Measurements from ENCODE around the gene JPT1.
"Not testable (repeated sequence)": the region's sequence is repeated elsewhere in the genome, so short reads cannot be mapped to it uniquely, and the experiment has no call there.

Gene JPT1

GRCh38 chr17:75128694-75129505, 25.4 kb downstream of the JPT1 start:
- no peak overlapping the region for H3K27ac ChIP-seq (ENCODE audit: low read depth, low read length)
- peaks cover 24% of the 10 kb centered on the region for H3K4me1 ChIP-seq (ENCODE audit: control insufficient read depth, low read length)

GRCh38 chr17:75127936-75128335, 26.4 kb downstream of the JPT1 start:
- not testable (repeated sequence) for H3K9me3 ChIP-seq (ENCODE audit: control insufficient read depth, insufficient read depth, low read length); H3K4me2 ChIP-seq (ENCODE audit: low read length); H3K27ac ChIP-seq (ENCODE audit: low read depth, low read length); H3K4me3 ChIP-seq (ENCODE audit: low read length); H3K27me3 ChIP-seq (ENCODE audit: control insufficient read depth, low read length); H4K20me1 ChIP-seq (ENCODE audit: control insufficient read depth, insufficient read depth, low read depth, low read length); H3K9me2 ChIP-seq (replicated peaks; ENCODE audit: control insufficient read depth, low read length)
- peaks cover 20% of the 10 kb centered on the region for H3K36me3 ChIP-seq (ENCODE audit: control insufficient read depth, low read length)
- H3F3A ChIP-seq (ENCODE audit: control insufficient read depth, insufficient read depth): peaks cover 10% of the 10 kb centered on the region
- H3K79me2 ChIP-seq (ENCODE audit: control insufficient read depth, low read length): peaks cover 21% of the 10 kb centered on the region
- peaks cover 24% of the 10 kb centered on the region for H3K4me1 ChIP-seq (ENCODE audit: control insufficient read depth, low read length)

More at GRCh38 chr17:75128694-75129505, 25.4 kb downstream of the JPT1 start:
- no peaks in the 10 kb centered on the region for H3K27me3 ChIP-seq (ENCODE audit: control insufficient read depth, low read length)
- no peaks in the 10 kb centered on the region for H4K20me1 ChIP-seq (ENCODE audit: control insufficient read depth, insufficient read depth, low read depth, low read length)
- H3F3A ChIP-seq (ENCODE audit: control insufficient read depth, insufficient read depth): peaks cover 12% of the 10 kb centered on the region
- peaks cover 21% of the 10 kb centered on the region for H3K79me2 ChIP-seq (ENCODE audit: control insufficient read depth, low read length)
- no peaks in the 10 kb centered on the region for H3K9me3 ChIP-seq (ENCODE audit: control insufficient read depth, insufficient read depth, low read length)
- peaks cover 20% of the 10 kb centered on the region for H3K36me3 ChIP-seq (ENCODE audit: control insufficient read depth, low read length)
- H3K9me2 ChIP-seq (replicated peaks; ENCODE audit: control insufficient read depth, low read length): no peaks in the 10 kb centered on the region
- no peak overlapping the region for H3K4me3 ChIP-seq (ENCODE audit: low read length)
- no peak overlapping the region for H3K4me2 ChIP-seq (ENCODE audit: low read length)
- TF ChIP-seq EZH2phosphoT487 (IDR thresholded peaks at IDR 0.05; ENCODE audit: borderline replicate concordance, low read length) (no peak), CTCF (IDR thresholded peaks at IDR 0.05; ENCODE audit: low read depth, low read length, poor library complexity, severe bottlenecking) (no peak)

GRCh38 chr17:75126954-75127353, 27.4 kb downstream of the JPT1 start:
- no peak overlapping the region for H3K4me2 ChIP-seq (ENCODE audit: low read length)
- no peak overlapping the region for H3K4me3 ChIP-seq (ENCODE audit: low read length)
- H3F3A ChIP-seq (ENCODE audit: control insufficient read depth, insufficient read depth): peaks cover 5% of the 10 kb centered on the region
- peaks cover 21% of the 10 kb centered on the region for H3K79me2 ChIP-seq (ENCODE audit: control insufficient read depth, low read length)
- TF ChIP-seq CTCF (IDR thresholded peaks at IDR 0.05; ENCODE audit: low read depth, low read length, poor library complexity, severe bottlenecking) (no peak), EZH2phosphoT487 (IDR thresholded peaks at IDR 0.05; ENCODE audit: borderline replicate concordance, low read length) (no peak)
- H4K20me1 ChIP-seq (ENCODE audit: control insufficient read depth, insufficient read depth, low read depth, low read length): no peaks in the 10 kb centered on the region
- H3K27ac ChIP-seq (ENCODE audit: low read depth, low read length): no peak overlapping the region
- peaks cover 18% of the 10 kb centered on the region for H3K4me1 ChIP-seq (ENCODE audit: control insufficient read depth, low read length)
- H3K27me3 ChIP-seq (ENCODE audit: control insufficient read depth, low read length): no peaks in the 10 kb centered on the region
- H3K36me3 ChIP-seq (ENCODE audit: control insufficient read depth, low read length): peaks cover 20% of the 10 kb centered on the region
- no peaks in the 10 kb centered on the region for H3K9me3 ChIP-seq (ENCODE audit: control insufficient read depth, insufficient read depth, low read length)
- H3K9me2 ChIP-seq (replicated peaks; ENCODE audit: control insufficient read depth, low read length): no peaks in the 10 kb centered on the region

GRCh38 chr17:75125984-75126383, 28.3 kb downstream of the JPT1 start:
- H3K27me3 ChIP-seq (ENCODE audit: control insufficient read depth, low read length): no peaks in the 10 kb centered on the region
- no peaks in the 10 kb centered on the region for H3K9me3 ChIP-seq (ENCODE audit: control insufficient read depth, insufficient read depth, low read length)
- no peak overlapping the region for H3K27ac ChIP-seq (ENCODE audit: low read depth, low read length)
- H3K36me3 ChIP-seq (ENCODE audit: control insufficient read depth, low read length): peaks cover 20% of the 10 kb centered on the region
- H3K9me2 ChIP-seq (replicated peaks; ENCODE audit: control insufficient read depth, low read length): no peaks in the 10 kb centered on the region
- peak overlapping the region; percentile 6; the same call in 1 of the 2 replicates for H3K4me2 ChIP-seq (ENCODE audit: low read length)
- H3F3A ChIP-seq (ENCODE audit: control insufficient read depth, insufficient read depth): peaks cover 5% of the 10 kb centered on the region
- H4K20me1 ChIP-seq (ENCODE audit: control insufficient read depth, insufficient read depth, low read depth, low read length): no peaks in the 10 kb centered on the region
- no peak for TF ChIP-seq EZH2phosphoT487 (IDR thresholded peaks at IDR 0.05; ENCODE audit: borderline replicate concordance, low read length)
- no peak for TF ChIP-seq CTCF (IDR thresholded peaks at IDR 0.05; ENCODE audit: low read depth, low read length, poor library complexity, severe bottlenecking)
- H3K79me2 ChIP-seq (ENCODE audit: control insufficient read depth, low read length): peaks cover 17% of the 10 kb centered on the region
- peaks cover 14% of the 10 kb centered on the region for H3K4me1 ChIP-seq (ENCODE audit: control insufficient read depth, low read length)
- H3K4me3 ChIP-seq (ENCODE audit: low read length): no peak overlapping the region
